ENCODE results near the gene URAD.

The URAD gene

GRCh38 chr13:27954406-27954851, 34.1 kb downstream of the URAD start:
- DNase-seq = no peak

GRCh38 chr13:27953676-27954405, 34.7 kb downstream of the URAD start:
- peak; percentile 62 for DNase-seq

- no peak for DNase-seq
Observed at GRCh38 chr13:27952876-27953675, 35.4 kb downstream of the URAD start.

- DNase-seq = no peak
Observed at GRCh38 chr13:27942972-27943371, 45.5 kb downstream of the URAD start.

- DNase-seq = no peak
Observed at GRCh38 chr13:27933580-27934328, 54.7 kb downstream of the URAD start.

GRCh38 chr13:27933118-27933517, 55.4 kb downstream of the URAD start:
- DNase-seq = no peak

- no peak for DNase-seq
Observed at GRCh38 chr13:27929868-27930267, 58.6 kb downstream of the URAD start.

- no peak for DNase-seq
Observed at GRCh38 chr13:27928805-27929753, 59.4 kb downstream of the URAD start.

- no peak for DNase-seq
Observed at GRCh38 chr13:27928353-27928804, 60.1 kb downstream of the URAD start.

All from activated naive CD4-positive, alpha-beta T cell treated with Interleukin-2 at 50 U/mL for 16 hours (primary cell).